Activated T-cell treated with anti-CD3 and anti-CD28 coated beads, Interleukin-2, amount 50 U/mL, for 4 hours (primary cell): ENCODE results near the gene FAM200C. TPM values are rescaled to one million over a fixed set of nuclear protein-coding genes. Genes with fewer than 3 reads are reported as not detected.
"Not testable (repeated sequence)": the region's sequence is repeated elsewhere in the genome, so short reads cannot be mapped to it uniquely, and the experiment has no call there.

ENCODE experiments used
- ATAC-seq, 2 donors: fragments of 200-7000 bp; cut with Tn5 transposase; one replicate each; pipeline ENCODE4 v1.10.0; 2021
- DNase-seq: peaks from one replicate; pipeline ENCODE4 v3.0.0-alpha.2; 2020
- H3K27me3 Mint-ChIP-seq: one replicate; pipeline ENCODE4 v1.8.0; 2021; ENCODE audit warnings: low read depth, mixed read lengths
- H3K36me3 Mint-ChIP-seq: one replicate; pipeline ENCODE4 v1.8.0; 2022; ENCODE audit warnings: mixed read lengths; ENCODE audit not compliant: insufficient read depth
- H3K4me1 Mint-ChIP-seq: one replicate; pipeline ENCODE4 v1.8.0; 2021; ENCODE audit warnings: low read depth, mixed read lengths
- H3K4me3 Mint-ChIP-seq: one replicate; pipeline ENCODE4 v1.8.0; 2021; ENCODE audit warnings: mild to moderate bottlenecking, moderate library complexity, mixed read lengths
- H3K9me3 Mint-ChIP-seq: one replicate; pipeline ENCODE4 v1.8.0; 2021; ENCODE audit warnings: mixed read lengths
- total RNA-seq, 3 donors: library from RNA; stranded (reverse); gene quantifications; one replicate each; pipeline ENCODE4 v1.2.1, GENCODE V29; 2021

The FAM200C gene
- under 1 TPM; 0.38 to 0.43 (median 0.42) TPM for total RNA-seq

DNA sequence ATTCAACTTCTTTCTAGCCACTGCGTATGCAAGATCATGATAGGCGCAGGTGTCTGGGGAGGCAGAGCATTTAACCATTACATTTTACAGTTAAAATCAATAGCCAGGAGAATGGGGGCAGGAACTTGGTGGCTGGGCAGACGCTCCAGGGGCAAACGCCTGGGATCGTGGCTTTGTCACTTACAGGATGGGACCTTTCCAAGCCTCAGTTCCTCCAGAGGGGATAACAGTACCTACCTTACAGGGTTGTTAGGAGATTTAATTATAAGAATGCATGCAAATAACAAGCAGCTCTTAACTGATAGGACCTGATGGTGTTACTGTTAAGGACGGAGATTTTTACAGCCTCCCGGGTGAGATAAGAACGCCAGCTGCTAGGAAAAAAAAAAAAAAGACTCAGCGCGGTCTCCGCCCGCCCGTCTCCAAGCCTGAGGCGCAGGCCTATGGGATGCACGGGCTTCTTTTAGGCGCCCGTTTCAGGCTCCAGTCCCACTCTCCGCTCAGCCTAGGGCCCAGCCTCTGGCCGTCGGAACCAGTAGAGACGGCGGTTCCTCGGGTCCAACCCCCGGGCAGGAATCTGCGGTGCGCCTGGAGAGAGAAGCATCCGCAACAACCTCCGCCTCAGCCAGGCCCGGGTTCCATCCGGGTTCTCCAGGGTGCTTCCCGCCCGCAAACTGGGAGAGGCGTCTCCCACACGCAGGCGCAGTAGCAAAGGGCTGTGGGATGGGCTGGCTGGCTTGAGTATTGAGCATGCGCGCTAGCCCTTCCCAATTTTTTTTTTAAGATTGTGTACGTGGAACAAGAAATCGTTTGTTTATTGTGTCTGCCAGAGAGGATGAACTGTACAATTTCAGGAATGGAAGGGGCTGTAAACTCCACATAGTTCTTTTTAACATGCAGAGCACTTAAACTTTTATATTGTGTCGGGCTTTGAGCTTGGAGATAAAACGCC lies at the start of gene FAM200C:
TSS of gene FAM200C (minus strand) at position 653 of the 952 bp plus-strand sequence. CDS start 4,564 bp downstream, outside the sequence.
- Mint-ChIP-seq H3K4me3 (peak within 1 kb of the TSS; percentile 83), H3K27me3 (no peaks in the 10 kb centered on the region), H3K36me3 (peaks cover 15% of the 10 kb centered on the region), H3K4me1 (peaks cover 17% of the 10 kb centered on the region), H3K9me3 (no peaks in the 10 kb centered on the region)
- peak; percentile 88 to 91 for ATAC-seq
- peak; percentile 43 for DNase-seq

DNA sequence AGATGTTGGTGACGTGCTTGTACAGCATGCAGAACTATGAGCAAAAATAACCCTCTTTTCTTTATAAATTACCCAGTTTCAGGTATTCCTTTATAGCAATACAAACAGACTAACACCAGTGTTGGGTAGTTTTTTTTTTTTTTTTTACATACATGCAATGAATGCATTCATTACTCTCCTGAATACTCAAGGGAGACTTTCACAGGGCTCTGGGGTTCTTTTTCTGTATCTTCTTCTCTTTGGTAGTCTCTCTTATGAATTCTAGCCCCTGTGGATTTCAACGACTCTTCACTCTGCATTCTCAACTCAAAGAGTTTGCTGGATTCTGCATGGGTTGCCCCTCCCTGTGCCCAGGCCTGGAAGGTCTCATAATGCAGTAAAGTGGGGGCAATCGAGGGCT lies 49.6 kb upstream of the FAM200C start:
- no peaks in the 10 kb centered on the region for H3K27me3 Mint-ChIP-seq

DNA sequence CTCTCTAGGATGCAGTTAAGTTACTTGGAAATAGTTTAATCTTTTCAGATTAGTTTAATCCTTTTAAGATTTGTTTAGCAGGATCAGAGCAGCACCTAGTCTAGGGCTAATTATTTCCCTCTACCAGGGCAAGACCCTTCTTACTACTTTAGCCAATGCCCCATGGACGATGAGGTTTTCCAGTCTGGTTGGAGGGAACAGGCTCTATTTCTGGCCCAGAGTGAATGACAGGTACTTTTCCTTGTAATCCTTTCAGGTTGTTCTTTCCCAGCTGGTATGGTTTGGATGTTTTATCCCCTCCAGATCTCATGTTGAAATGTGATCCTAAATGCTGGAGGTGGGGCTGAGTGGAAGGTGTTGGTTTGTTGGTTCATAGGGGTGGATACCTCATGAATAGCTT lies 49.0 kb upstream of the FAM200C start:
- DNase-seq: no peak

More for the DNA sequence above, 49.6 kb upstream of the FAM200C start:
- no peaks in the 10 kb centered on the region for H3K4me1 Mint-ChIP-seq
- no peaks in the 10 kb centered on the region for H3K9me3 Mint-ChIP-seq
- H3K4me3 Mint-ChIP-seq: no peak overlapping the region
- DNase-seq (no peak), ATAC-seq (no peak)
- no peaks in the 10 kb centered on the region for H3K36me3 Mint-ChIP-seq

DNA sequence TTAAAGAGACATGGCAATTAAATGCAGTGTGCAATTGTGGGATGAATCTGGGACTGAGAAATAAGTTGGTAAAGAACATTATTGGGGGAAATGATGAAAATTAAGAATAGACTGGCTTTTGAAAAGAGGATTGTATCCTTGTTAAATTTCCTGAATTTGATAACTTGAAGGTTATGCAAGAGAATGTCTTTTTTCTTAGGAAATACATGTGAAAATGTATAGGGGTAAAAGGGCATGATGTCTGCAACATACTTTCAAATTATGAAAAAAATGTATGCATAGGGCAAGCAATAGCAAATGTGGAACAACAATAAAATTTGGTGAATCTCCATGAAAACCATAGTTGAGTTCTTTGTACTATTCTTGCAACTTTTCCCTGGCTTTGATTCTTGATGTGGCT lies 45.9 kb upstream of the FAM200C start:
- no peaks in the 10 kb centered on the region for H3K27me3 Mint-ChIP-seq
- DNase-seq: no peak
- H3K4me1 Mint-ChIP-seq: peaks cover 6% of the 10 kb centered on the region
- no peak for ATAC-seq
- no peaks in the 10 kb centered on the region for H3K9me3 Mint-ChIP-seq
- no peak overlapping the region for H3K4me3 Mint-ChIP-seq
- no peaks in the 10 kb centered on the region for H3K36me3 Mint-ChIP-seq

More for the DNA sequence above, 49.0 kb upstream of the FAM200C start:
- Mint-ChIP-seq H3K4me3 (no peak overlapping the region), H3K36me3 (no peaks in the 10 kb centered on the region), H3K27me3 (no peaks in the 10 kb centered on the region), H3K9me3 (no peaks in the 10 kb centered on the region), H3K4me1 (no peaks in the 10 kb centered on the region)
- no peak for ATAC-seq

DNA sequence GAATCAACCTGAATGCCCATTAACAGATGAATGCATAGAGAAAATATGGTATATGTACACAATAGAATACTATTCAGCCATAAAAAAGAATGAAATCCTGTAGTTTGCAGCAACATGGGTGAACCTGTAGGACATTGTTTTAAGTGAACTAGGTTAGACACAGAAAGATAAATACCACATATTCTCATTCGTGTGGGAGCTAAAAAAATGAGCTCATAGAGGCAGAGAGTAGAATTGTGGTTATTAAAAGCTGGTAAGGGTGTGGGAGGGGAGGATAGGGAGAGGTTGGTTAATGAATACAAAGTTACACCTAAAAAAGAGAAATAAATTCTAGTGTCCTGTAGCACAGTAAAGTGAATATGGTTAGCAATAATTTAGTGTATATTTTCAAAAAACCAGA lies 45.3 kb upstream of the FAM200C start:
- no peak overlapping the region for H3K4me3 Mint-ChIP-seq
- H3K4me1 Mint-ChIP-seq: peaks cover 10% of the 10 kb centered on the region
- DNase-seq (no peak), ATAC-seq (no peak)
- H3K9me3 Mint-ChIP-seq: no peaks in the 10 kb centered on the region
- no peaks in the 10 kb centered on the region for H3K27me3 Mint-ChIP-seq
- no peaks in the 10 kb centered on the region for H3K36me3 Mint-ChIP-seq

DNA sequence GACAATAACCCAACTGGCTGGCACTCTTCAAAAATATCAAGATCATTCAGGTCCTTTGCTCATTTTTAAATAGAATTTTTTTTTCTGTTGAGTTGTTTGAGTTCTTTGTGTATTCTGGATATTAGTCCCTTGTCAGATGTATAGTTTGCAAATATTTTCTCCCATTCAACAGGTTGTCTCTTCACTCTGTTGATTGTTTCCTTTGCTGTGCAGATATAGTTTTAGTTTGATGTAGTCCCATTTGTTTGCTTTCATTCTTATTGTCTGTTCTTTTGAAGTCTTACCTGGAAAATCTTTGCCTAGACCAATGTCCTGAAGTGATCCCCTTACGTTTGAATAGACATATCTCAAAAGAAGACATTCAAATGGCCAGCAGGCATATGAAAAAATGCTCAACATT lies 44.6 kb upstream of the FAM200C start:
- Mint-ChIP-seq H3K9me3 (no peaks in the 10 kb centered on the region), H3K27me3 (no peaks in the 10 kb centered on the region), H3K36me3 (no peaks in the 10 kb centered on the region), H3K4me3 (no peak overlapping the region), H3K4me1 (peaks cover 12% of the 10 kb centered on the region)
- no peak for DNase-seq
- no peak for ATAC-seq

DNA sequence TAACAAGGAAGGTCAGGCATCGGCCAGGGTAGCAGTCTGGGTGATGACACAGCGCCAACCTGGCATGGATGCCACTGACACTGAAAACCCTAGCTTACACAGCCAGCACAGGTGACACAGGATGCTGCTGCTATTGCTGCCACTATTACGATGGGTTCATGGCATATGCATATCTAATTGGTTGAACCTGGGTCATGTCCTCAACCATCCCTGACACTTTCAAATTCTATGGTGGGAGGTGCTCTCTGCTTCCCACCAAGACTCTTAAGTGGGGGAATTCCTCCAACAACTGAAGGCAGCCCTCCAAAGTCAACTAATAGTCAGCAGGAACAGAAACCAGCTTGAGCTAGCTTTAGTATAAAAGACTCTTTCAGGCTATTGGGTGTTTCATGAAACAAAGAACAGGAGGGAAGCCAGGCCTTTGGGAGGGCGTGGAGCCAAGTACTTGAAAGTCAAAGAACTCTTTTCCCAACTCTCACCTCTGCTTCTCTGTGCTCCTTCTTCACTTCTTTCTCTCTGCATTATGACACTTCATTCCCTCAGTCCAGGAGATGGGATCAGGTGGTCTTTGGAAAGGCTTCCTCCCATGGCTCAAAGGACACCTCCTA lies 43.1 kb upstream of the FAM200C start:
- Mint-ChIP-seq H3K27me3 (no peaks in the 10 kb centered on the region), H3K4me3 (no peak overlapping the region), H3K36me3 (no peaks in the 10 kb centered on the region), H3K9me3 (no peaks in the 10 kb centered on the region), H3K4me1 (peaks cover 18% of the 10 kb centered on the region)
- DNase-seq (no peak), ATAC-seq (no peak)

DNA sequence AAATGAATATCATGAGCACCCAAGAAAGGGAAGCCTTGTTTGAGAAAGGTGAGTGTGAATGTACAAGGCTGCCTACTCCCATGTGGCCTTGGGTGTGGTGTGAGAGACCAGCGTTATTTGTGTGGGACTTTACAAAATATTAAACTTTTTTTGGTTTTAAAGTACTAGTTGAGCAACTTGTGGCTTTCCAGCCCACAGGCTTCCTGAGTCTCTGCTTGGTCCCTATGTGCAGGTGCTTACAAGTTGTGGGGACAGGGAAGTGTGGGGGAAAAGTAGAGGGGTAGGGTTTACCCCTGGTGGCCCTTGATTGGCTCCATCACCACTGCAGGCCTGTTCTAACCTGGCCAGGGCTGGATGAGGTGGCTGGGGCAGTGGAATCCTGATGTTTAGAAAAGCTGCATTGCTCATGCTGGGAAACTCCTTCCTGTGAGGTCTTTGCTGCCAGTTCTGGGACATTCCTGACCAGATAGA lies 41.5 kb upstream of the FAM200C start:
- Mint-ChIP-seq H3K4me1 (peaks cover 19% of the 10 kb centered on the region), H3K27me3 (no peaks in the 10 kb centered on the region), H3K9me3 (no peaks in the 10 kb centered on the region), H3K36me3 (no peaks in the 10 kb centered on the region), H3K4me3 (no peak overlapping the region)
- no peak for ATAC-seq
- no peak for DNase-seq

DNA sequence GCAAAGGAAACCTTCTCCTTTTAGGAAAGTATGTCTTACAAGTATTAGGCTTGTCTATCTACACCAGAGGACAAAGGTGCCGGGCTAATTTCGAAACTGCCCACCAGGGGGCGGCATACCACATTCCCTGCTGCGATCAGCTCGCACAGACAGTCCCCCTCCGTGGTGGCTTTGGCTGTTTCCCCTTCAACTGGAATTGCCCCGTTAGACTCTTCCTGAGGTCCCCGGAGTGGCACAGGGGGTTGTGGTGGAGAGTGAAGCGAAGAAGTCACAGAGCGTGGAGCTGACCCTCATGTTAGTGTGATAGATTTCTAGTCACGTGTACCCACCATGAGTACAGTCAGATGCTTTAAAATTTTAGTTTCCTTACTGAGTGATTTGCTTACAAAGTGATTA lies 39.3 kb upstream of the FAM200C start:
- peak; percentile 84 to 88 for ATAC-seq
- Mint-ChIP-seq H3K27me3 (peaks cover 3% of the 10 kb centered on the region), H3K9me3 (no peaks in the 10 kb centered on the region), H3K4me3 (peak overlapping the region; percentile 84), H3K36me3 (no peaks in the 10 kb centered on the region), H3K4me1 (peaks cover 21% of the 10 kb centered on the region)
- DNase-seq: peak; percentile 92

DNA sequence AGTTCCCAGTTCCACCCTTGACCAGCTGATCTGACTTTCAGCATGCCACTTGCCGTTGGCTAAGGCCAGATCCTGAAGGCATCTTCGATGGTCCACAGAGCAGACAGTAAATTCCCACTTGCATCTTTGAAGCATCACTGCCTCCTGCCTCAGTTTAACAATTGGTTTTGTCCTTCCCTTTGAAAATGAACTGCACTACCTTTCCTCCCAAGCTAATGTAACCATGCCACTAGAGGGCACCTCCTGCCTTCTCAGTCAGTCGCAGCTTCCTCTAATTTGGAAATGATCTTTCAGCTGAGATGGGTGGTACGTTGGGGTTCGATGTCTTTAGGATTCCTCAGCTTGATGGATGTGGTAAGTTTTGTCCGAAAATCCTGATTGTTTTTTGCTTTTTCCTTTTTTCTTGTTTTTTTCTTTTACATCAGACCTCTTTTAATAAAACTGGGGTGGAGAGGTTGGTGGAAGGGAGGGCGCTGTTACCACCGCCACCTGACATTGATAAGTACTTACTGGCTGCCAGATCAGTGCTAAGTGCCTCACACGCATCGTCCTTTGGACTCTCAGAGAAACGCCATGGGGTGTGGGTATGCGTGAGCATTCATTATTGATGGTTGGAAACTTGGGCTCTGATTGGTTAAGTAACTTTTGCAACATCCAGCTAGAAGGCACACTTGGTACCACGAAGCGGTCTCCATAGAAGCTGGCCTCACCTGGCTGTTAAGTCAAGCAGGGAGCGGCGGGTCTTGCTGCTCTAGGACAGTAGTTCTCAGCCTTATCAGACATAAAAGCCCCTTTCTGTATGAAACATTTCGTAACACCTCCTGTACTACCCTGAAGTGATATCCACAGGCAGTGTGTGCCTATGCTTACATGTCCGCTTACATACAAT lies 38.7 kb upstream of the FAM200C start:
- peak overlapping the region; percentile 84 for H3K4me3 Mint-ChIP-seq
- H3K36me3 Mint-ChIP-seq: no peaks in the 10 kb centered on the region
- H3K27me3 Mint-ChIP-seq: peaks cover 3% of the 10 kb centered on the region
- no peaks in the 10 kb centered on the region for H3K9me3 Mint-ChIP-seq
- peak; percentile 47 for DNase-seq
- peaks cover 23% of the 10 kb centered on the region for H3K4me1 Mint-ChIP-seq
- ATAC-seq: peak; percentile 65 to 70

DNA sequence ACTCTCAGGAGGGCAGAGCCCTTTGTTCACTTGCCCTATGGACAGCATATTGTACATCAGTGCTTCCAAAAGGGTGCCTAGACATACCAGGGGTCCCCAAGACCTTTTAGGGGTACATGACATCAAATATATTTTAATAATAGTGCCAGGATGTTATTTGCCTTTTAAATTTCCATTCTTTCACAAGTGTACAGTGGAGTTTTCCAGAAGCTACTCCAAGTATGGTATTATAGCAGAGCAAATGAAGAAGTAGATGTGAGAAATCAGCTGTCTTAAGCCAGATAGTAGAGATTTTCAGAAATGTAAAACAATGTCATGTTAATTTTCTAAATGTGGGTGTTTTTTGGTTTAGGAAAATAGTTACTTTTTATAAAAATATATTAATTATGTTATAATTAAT lies 37.4 kb upstream of the FAM200C start:
- peaks cover 3% of the 10 kb centered on the region for H3K27me3 Mint-ChIP-seq
- no peaks in the 10 kb centered on the region for H3K36me3 Mint-ChIP-seq
- H3K4me1 Mint-ChIP-seq: peaks cover 23% of the 10 kb centered on the region
- ATAC-seq: no peak
- H3K4me3 Mint-ChIP-seq: no peak overlapping the region
- no peak for DNase-seq
- no peaks in the 10 kb centered on the region for H3K9me3 Mint-ChIP-seq

DNA sequence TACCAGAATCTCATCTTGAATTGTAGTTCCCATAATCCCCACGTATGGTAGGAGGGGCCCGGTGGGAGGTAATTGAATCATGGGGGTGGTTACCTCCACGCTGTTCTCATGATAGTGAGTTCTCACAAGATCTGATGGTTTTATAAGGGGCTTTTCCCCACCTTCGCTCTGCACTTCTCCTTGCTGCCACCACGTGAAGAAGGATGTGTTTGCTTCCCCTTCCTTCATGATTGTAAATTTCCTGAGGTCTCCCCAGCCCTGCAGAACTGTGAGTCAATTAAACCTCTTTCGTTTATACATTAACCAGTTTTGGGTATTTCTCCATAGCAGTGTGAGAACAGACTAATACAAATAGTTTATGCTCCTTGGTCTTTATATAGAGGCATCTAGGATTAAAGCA lies 36.8 kb upstream of the FAM200C start:
- DNase-seq, H3K4me3 Mint-ChIP-seq, ATAC-seq: not testable (repeated sequence)

DNA sequence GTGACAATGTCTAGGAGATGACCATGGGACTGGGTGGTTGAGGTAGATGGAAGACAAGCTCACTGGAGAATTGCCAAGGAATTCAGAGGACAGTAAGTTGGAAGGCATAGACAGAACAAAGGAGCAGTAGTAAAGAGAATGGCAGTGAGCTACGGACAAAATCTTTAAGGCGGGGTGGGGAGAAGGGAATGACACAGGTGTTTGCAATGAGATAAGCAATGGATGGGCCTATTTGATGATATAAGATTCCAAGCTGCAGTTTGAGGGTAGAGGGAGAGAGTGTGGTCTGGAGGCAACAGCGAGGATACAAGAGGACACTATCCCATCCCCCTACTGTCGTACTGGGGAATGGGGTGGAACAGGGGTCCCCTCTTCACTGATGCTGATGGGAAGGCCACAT lies 36.2 kb upstream of the FAM200C start:
- Mint-ChIP-seq H3K9me3 (no peaks in the 10 kb centered on the region), H3K27me3 (peaks cover 3% of the 10 kb centered on the region), H3K4me3 (no peak overlapping the region), H3K4me1 (peaks cover 17% of the 10 kb centered on the region), H3K36me3 (no peaks in the 10 kb centered on the region)
- DNase-seq: no peak
- no peak for ATAC-seq

More for the DNA sequence above, 36.8 kb upstream of the FAM200C start:
- H3K36me3 Mint-ChIP-seq, H3K27me3 Mint-ChIP-seq, H3K9me3 Mint-ChIP-seq: not testable (repeated sequence)
- H3K4me1 Mint-ChIP-seq: peaks cover 23% of the 10 kb centered on the region

DNA sequence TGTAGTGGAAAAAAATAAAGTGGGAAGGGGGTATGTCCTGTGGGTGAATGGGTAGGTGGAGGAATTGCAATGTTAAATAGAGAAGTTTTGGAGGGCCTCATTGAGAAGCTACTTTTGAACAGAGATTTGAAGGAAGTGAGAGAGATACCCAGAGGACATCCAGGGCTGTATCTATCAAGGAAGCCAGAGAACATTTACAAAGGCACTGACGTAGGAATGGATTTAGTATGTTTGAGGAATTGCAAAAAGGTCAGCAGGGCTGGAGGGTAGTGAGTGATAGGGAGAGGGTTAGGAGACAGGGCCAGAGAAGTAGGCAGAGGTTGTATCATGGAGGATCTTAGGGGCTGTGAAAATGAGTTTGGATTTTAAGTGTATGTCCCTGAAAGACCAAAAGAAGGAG lies 35.7 kb upstream of the FAM200C start:
- H3K27me3 Mint-ChIP-seq: peaks cover 3% of the 10 kb centered on the region
- H3K4me3 Mint-ChIP-seq: no peak overlapping the region
- H3K36me3 Mint-ChIP-seq: no peaks in the 10 kb centered on the region
- no peaks in the 10 kb centered on the region for H3K9me3 Mint-ChIP-seq
- no peak for ATAC-seq
- no peak for DNase-seq
- H3K4me1 Mint-ChIP-seq: peaks cover 17% of the 10 kb centered on the region
